Glutamatergic neuron (in vitro differentiated cells): Measurements from ENCODE around the gene NYAP2. TPM values are rescaled to one million over a fixed set of nuclear protein-coding genes. Genes with fewer than 3 reads are reported as not detected.

ENCODE experiments used
- DNase-seq: peaks from one replicate; pipeline ENCODE4 v3.0.0; 2022
- H3K27ac Mint-ChIP-seq: one replicate; pipeline ENCODE4 v1.8.0; 2020; ENCODE audit warnings: mild to moderate bottlenecking, mixed read lengths, inconsistent platforms; ENCODE audit not compliant: unreplicated experiment
- H3K27me3 Mint-ChIP-seq: one replicate; pipeline ENCODE4 v1.8.0; 2020; ENCODE audit warnings: mild to moderate bottlenecking, moderate library complexity, mixed read lengths, inconsistent platforms; ENCODE audit not compliant: unreplicated experiment
- H3K36me3 Mint-ChIP-seq: one replicate; pipeline ENCODE4 v1.8.0; 2020; ENCODE audit warnings: mild to moderate bottlenecking, mixed read lengths, inconsistent platforms; ENCODE audit not compliant: unreplicated experiment
- H3K4me1 Mint-ChIP-seq: one replicate; pipeline ENCODE4 v1.8.0; 2020; ENCODE audit warnings: mild to moderate bottlenecking, low read depth, mixed read lengths, inconsistent platforms; ENCODE audit not compliant: unreplicated experiment
- H3K4me3 Mint-ChIP-seq: one replicate; pipeline ENCODE4 v1.8.0; 2020; ENCODE audit warnings: mild to moderate bottlenecking, mixed read lengths, inconsistent platforms; ENCODE audit not compliant: unreplicated experiment
- H3K9me3 Mint-ChIP-seq: one replicate; pipeline ENCODE4 v1.8.0; 2020; ENCODE audit warnings: mild to moderate bottlenecking, moderate library complexity, mixed read lengths, inconsistent platforms; ENCODE audit not compliant: unreplicated experiment
- CTCF ChIP-seq: fragments of 200-600 bp; sonication (generic); IDR thresholded peaks from one replicate; pipeline ENCODE4 v1.5.0; 2021; ENCODE audit not compliant: partially characterized antibody, unreplicated experiment
- total RNA-seq: library from RNA; stranded (reverse); fragmentation: NEBNext Ultra II Directional; extraction: Animal tissue kit (Norgen Biotek cat#: 25700); gene quantifications from one replicate; pipeline ENCODE4 v1.2.1, GENCODE V29; 2021; ENCODE audit not compliant: unreplicated experiment

Gene NYAP2
- total RNA-seq, 1 donor from 2014 or later = 0.32 TPM

DNA sequence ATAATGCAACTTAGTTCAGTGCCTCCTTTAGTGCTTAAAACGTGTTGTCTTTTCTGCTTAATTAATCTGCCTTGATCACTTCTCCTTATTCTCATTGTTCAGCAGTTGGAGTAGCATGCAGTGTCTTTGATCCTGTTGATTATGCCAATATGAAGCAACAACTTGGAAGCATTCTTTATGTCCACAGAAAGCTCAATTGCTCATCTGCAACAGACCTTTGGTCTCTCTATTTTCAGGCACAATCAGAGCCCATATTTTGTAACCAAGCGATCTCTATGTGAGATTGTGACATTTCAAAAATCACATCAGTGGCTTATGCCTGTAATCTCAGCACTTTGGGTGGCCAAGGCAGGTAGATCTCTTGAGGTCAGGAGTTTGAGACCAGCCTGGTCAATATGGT, 217.3 kb downstream of the NYAP2 start:
- peaks cover 1% of the 10 kb centered on the region for H3K9me3 Mint-ChIP-seq
- H3K4me1 Mint-ChIP-seq = no peaks in the 10 kb centered on the region
- no peak for TF ChIP-seq CTCF
- DNase-seq = no peak
- no peak overlapping the region for H3K27ac Mint-ChIP-seq
- H3K36me3 Mint-ChIP-seq = no peaks in the 10 kb centered on the region
- H3K27me3 Mint-ChIP-seq = no peaks in the 10 kb centered on the region
- H3K4me3 Mint-ChIP-seq = no peak overlapping the region

GRCh38 chr2:225620227-225620626, 220.7 kb downstream of the NYAP2 start:
- H3K27me3 Mint-ChIP-seq = no peaks in the 10 kb centered on the region
- no peak for DNase-seq

DNA sequence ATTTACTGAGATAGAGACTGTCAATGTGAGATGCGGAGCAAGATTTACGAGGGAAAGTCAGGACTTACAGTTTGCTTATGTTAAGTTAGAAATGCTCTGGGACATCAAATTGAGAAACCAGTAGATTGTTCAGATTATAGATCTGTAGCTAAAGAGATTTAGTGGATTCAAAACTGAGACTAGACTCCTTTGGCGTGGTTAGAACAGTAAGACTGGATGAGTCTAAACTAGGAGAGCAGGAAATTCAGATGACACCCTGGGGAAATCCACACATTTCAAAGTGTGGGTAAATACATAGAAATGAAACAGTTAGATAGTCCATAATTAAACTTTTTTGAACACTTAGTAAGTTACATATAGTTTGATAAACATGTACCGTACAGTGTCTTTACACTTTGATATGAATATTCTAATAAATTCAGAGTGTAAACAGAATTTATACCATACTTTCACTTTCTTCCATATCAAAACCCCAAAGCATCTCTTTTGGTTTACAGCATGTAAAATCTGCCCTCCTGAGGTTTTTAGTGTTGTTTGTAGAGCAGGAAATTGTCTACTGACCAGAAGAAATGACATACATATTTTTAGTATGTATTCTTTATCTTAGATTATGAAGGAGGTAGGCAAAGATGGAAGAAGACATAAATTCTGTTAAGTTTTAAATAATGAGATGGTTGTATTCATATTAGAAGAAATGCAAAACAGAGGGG, 231.5 kb downstream of the NYAP2 start:
- no peak for DNase-seq
- Mint-ChIP-seq H3K4me1 (no peaks in the 10 kb centered on the region), H3K4me3 (no peak overlapping the region)

More at GRCh38 chr2:225620227-225620626, 220.7 kb downstream of the NYAP2 start:
- Mint-ChIP-seq H3K9me3 (peaks cover 1% of the 10 kb centered on the region), H3K4me3 (no peak overlapping the region), H3K27ac (no peak overlapping the region), H3K4me1 (no peaks in the 10 kb centered on the region), H3K36me3 (no peaks in the 10 kb centered on the region)
- TF ChIP-seq CTCF = no peak

GRCh38 chr2:225632351-225632750, 232.8 kb downstream of the NYAP2 start:
- Mint-ChIP-seq H3K36me3 (no peaks in the 10 kb centered on the region), H3K9me3 (no peaks in the 10 kb centered on the region), H3K4me3 (no peak overlapping the region), H3K27me3 (no peaks in the 10 kb centered on the region), H3K4me1 (no peaks in the 10 kb centered on the region), H3K27ac (no peak overlapping the region)
- no peak for DNase-seq
- no peak for TF ChIP-seq CTCF

More for the DNA sequence above, 231.5 kb downstream of the NYAP2 start:
- TF ChIP-seq CTCF = no peak
- H3K27me3 Mint-ChIP-seq = no peaks in the 10 kb centered on the region
- H3K27ac Mint-ChIP-seq = no peak overlapping the region
- no peaks in the 10 kb centered on the region for H3K9me3 Mint-ChIP-seq
- no peaks in the 10 kb centered on the region for H3K36me3 Mint-ChIP-seq

GRCh38 chr2:225636558-225636957, 237.0 kb downstream of the NYAP2 start:
- H3K27ac Mint-ChIP-seq = no peak overlapping the region
- H3K36me3 Mint-ChIP-seq = no peaks in the 10 kb centered on the region

More at GRCh38 chr2:225636558-225636957, 237.0 kb downstream of the NYAP2 start:
- no peaks in the 10 kb centered on the region for H3K9me3 Mint-ChIP-seq
- no peaks in the 10 kb centered on the region for H3K27me3 Mint-ChIP-seq
- DNase-seq = no peak
- H3K4me1 Mint-ChIP-seq = no peaks in the 10 kb centered on the region
- H3K4me3 Mint-ChIP-seq = no peak overlapping the region
- TF ChIP-seq CTCF = no peak
